OCI-LY7 (cell line): ENCODE measurements around the gene LGALS1. TPM values are rescaled to one million over a fixed set of nuclear protein-coding genes. Genes with fewer than 3 reads are reported as not detected.

Source experiments
- BruUV-seq: library from RNA; stranded (reverse); fragments of 400-500 nt; replicated peaks from 2 replicates; lab custom pipeline; 2021; lab: Mats Ljungman, UMichigan
- CTCF ChIA-PET: fragments of 300-600 bp; sonication (Branson Sonifier 250); formaldehyde crosslinking; loops from one replicate; lab custom pipeline; 2022; ENCODE audit warnings: antibody characterized with exemption; ENCODE audit not compliant: unreplicated experiment; lab: Charles Lee
- POLR2A ChIA-PET: fragments of 300-600 bp; sonication (Branson Sonifier 250); formaldehyde crosslinking; loops from one replicate; lab custom pipeline; 2022; ENCODE audit warnings: antibody characterized with exemption; lab: Charles Lee
- DNase-seq: peaks from one replicate; pipeline ENCODE4 v3.0.0-alpha.2; 2015; ENCODE audit warnings: low spot score
- H2AFZ ChIP-seq: fragments of 200-600 bp; sonication (generic), shearing (Covaris generic); 2 replicates; pipeline ENCODE4 v1.6.1; 2014; ENCODE audit warnings: mild to moderate bottlenecking, antibody characterized with exemption, low read length, moderate library complexity
- H3K27ac ChIP-seq: fragments of 200-600 bp; sonication (generic); 2 replicates; pipeline ENCODE4 v1.5.1; 2014; ENCODE audit warnings: mixed run types, low read depth, mild to moderate bottlenecking, moderate library complexity, low read length, inconsistent platforms; ENCODE audit not compliant: poor library complexity, severe bottlenecking
- H3K36me3 ChIP-seq: fragments of 200-600 bp; sonication (generic); 2 replicates; pipeline ENCODE4 v1.6.1; 2014; ENCODE audit warnings: mild to moderate bottlenecking, antibody characterized with exemption, low read length, moderate library complexity, mixed read lengths; ENCODE audit not compliant: insufficient read depth
- H3K4me1 ChIP-seq: fragments of 200-600 bp; sonication (generic); 2 replicates; pipeline ENCODE4 v1.5.1; 2014; ENCODE audit warnings: mild to moderate bottlenecking, low read length; ENCODE audit not compliant: insufficient read depth, poor library complexity, severe bottlenecking
- H3K4me2 ChIP-seq: fragments of 200-600 bp; sonication (generic); 2 replicates; pipeline ENCODE4 v1.6.1; 2014; ENCODE audit warnings: mild to moderate bottlenecking, low read length
- H3K4me3 ChIP-seq: fragments of 200-600 bp; sonication (generic); 2 replicates; pipeline ENCODE4 v1.5.1; 2014; ENCODE audit warnings: mild to moderate bottlenecking, low read depth, low read length; ENCODE audit not compliant: poor library complexity, severe bottlenecking
- H3K79me2 ChIP-seq: fragments of 200-600 bp; sonication (generic); 2 replicates; pipeline ENCODE4 v1.6.1; 2016; ENCODE audit warnings: low read depth, mild to moderate bottlenecking, low read length, moderate library complexity, mixed read lengths; ENCODE audit not compliant: insufficient read depth
- H3K9me2 ChIP-seq: fragments of 200-600 bp; sonication (generic); 2 replicates; pipeline ENCODE4 v1.6.1; 2016; ENCODE audit warnings: mild to moderate bottlenecking, low read length, mixed read lengths; ENCODE audit not compliant: insufficient read depth
- H3K9me3 ChIP-seq: fragments of 200-600 bp; sonication (generic); 2 replicates; pipeline ENCODE4 v1.6.1; 2014; ENCODE audit warnings: mild to moderate bottlenecking, mixed run types, low read length, mixed read lengths
- H4K20me1 ChIP-seq: fragments of 200-600 bp; sonication (generic); 2 replicates; pipeline ENCODE4 v1.6.1; 2014; ENCODE audit warnings: mild to moderate bottlenecking, antibody characterized with exemption, low read length, moderate library complexity, mixed read lengths; ENCODE audit not compliant: insufficient read depth
- EZH2phosphoT487 ChIP-seq: fragments of 200-600 bp; sonication (generic); IDR thresholded peaks from 2 replicates; pipeline ENCODE4 v1.6.1; 2018; ENCODE audit warnings: low read depth, borderline replicate concordance, mild to moderate bottlenecking, mixed run types, antibody characterized with exemption, low read length, moderate library complexity, mixed read lengths
- intact Hi-C: fragments of 100-400 bp; cut with micrococcal nuclease; formaldehyde crosslinking; loops from one replicate; pipeline ENCODE4 v1.10.0; 2022; ENCODE audit not compliant: unreplicated experiment
- total RNA-seq, 2 experiments: library from RNA; depleted of rRNA in 1 of 2; stranded (reverse); fragments of >200 nt in 1 of 2; shearing (Covaris generic) in 1 of 2; gene quantifications; 2 replicates each; pipeline ENCODE4 v1.2.3, GENCODE V29; 2014 to 2022
- TF ChIP-seq, protein P1 (sequence below): fragments of 200-600 bp; sonication (generic); conservative IDR thresholded peaks from 2 replicates; pipeline ENCODE4 v1.5.1; 2014; ENCODE audit warnings: mild to moderate bottlenecking, antibody characterized with exemption, low read length, moderate library complexity, mixed read lengths

LGALS1 gene
- total RNA-seq, 2 experiments from 2014 or later = 57.3 to 93.1 TPM

DNA sequence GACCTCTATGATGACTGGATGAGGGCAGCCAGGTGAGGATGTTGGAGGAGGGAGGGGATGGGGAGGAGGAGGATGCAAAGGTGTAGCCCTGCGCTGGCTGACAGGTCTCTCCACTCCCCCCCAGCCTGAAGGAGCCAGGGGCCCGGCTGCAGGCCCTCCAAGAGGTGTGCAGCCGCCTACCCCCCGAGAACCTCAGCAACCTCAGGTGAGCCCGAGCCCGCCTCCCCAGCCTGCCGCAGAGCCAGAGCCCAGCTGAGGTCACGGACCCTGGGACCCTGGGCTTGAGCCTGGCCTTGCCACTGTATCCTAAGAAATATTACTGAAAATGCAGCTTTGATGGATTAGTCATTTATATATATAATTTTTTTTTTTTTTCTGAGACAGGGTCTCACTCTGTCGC, 28.1 kb upstream of the LGALS1 start:
- POLR2A ChIA-PET = interaction anchor here (1.1 kb wide), 1 partner anchor 10 kb away, joined by 3 read pairs; no protein-coding TSS in a partner anchor
- CTCF ChIA-PET = no interaction called here
- no TSS peak for BruUV-seq
- no peak overlapping the region for H3K27ac ChIP-seq
- no peaks in the 10 kb centered on the region for H4K20me1 ChIP-seq
- no peaks in the 10 kb centered on the region for H3K79me2 ChIP-seq
- no peak for TF ChIP-seq EZH2phosphoT487
- TF ChIP-seq, protein P1, sequence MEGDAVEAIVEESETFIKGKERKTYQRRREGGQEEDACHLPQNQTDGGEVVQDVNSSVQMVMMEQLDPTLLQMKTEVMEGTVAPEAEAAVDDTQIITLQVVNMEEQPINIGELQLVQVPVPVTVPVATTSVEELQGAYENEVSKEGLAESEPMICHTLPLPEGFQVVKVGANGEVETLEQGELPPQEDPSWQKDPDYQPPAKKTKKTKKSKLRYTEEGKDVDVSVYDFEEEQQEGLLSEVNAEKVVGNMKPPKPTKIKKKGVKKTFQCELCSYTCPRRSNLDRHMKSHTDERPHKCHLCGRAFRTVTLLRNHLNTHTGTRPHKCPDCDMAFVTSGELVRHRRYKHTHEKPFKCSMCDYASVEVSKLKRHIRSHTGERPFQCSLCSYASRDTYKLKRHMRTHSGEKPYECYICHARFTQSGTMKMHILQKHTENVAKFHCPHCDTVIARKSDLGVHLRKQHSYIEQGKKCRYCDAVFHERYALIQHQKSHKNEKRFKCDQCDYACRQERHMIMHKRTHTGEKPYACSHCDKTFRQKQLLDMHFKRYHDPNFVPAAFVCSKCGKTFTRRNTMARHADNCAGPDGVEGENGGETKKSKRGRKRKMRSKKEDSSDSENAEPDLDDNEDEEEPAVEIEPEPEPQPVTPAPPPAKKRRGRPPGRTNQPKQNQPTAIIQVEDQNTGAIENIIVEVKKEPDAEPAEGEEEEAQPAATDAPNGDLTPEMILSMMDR = no peak
- DNase-seq = no peak
- intact Hi-C loops = no loop called here
- no peak overlapping the region for H3K4me2 ChIP-seq
- no peaks in the 10 kb centered on the region for H3K9me2 ChIP-seq
- no peak overlapping the region for H2AFZ ChIP-seq
- no peaks in the 10 kb centered on the region for H3K9me3 ChIP-seq
- H3K4me1 ChIP-seq = peaks cover 3% of the 10 kb centered on the region
- no peak overlapping the region for H3K4me3 ChIP-seq
- H3K36me3 ChIP-seq = peaks cover 47% of the 10 kb centered on the region

- Histone ChIP-seq H3K79me2 (no peaks in the 10 kb centered on the region), H3K4me2 (no peak overlapping the region), H4K20me1 (no peaks in the 10 kb centered on the region), H3K27ac (no peak overlapping the region), H3K4me3 (no peak overlapping the region), H3K9me3 (no peaks in the 10 kb centered on the region), H3K4me1 (peaks cover 3% of the 10 kb centered on the region), H3K9me2 (no peaks in the 10 kb centered on the region), H3K36me3 (peaks cover 44% of the 10 kb centered on the region), H2AFZ (no peak overlapping the region)
- POLR2A ChIA-PET = interaction anchor here (1.1 kb wide), 1 partner anchor 9 kb away, joined by 3 read pairs; no protein-coding TSS in a partner anchor
- intact Hi-C loops = no loop called here
- TF ChIP-seq, protein P1 = no peak
- no peak for TF ChIP-seq EZH2phosphoT487
- no TSS peak for BruUV-seq
- CTCF ChIA-PET = no interaction called here
- DNase-seq = no peak
Observed at GRCh38 chr22:37647928-37648327, 27.5 kb upstream of the LGALS1 start.

DNA sequence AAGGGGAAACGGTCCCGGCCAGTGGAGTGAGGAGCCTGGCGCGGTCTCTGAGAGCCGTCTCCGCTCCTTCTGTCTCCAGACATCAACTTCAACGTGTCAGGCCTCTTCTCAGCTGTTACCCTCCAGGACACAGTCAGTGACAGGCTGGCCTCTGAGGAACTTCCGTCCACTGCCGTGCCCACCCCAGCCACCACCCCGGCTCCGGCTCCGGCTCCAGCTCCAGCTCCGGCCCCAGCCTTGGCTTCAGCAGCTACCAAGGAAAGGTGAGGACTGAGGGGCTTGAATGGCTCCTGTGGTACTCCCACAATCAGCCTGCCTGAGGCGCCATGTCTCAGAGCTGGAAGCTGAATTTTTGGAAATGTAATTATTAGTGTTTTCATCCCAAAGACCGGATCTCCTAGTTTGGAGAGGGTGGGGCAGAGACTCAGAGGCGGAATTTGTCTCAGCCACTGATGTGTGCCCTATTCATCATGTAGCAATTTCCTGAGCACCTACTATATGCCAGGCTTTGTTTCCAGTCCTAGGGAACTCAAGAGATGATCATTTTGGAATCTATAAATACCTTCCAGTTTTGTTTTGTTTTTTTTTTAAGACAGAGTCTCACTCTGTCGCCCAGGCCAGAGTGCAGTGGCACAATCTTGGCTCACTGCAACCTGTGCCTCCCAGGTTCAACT, 24.8 kb upstream of the LGALS1 start:
- CTCF ChIA-PET = no interaction called here
- BruUV-seq = no TSS peak
- Histone ChIP-seq H3K4me2 (no peak overlapping the region), H3K9me2 (no peaks in the 10 kb centered on the region), H2AFZ (no peak overlapping the region), H3K79me2 (no peaks in the 10 kb centered on the region), H3K4me1 (no peaks in the 10 kb centered on the region), H4K20me1 (no peaks in the 10 kb centered on the region), H3K4me3 (no peak overlapping the region), H3K9me3 (no peaks in the 10 kb centered on the region), H3K27ac (no peak overlapping the region), H3K36me3 (peaks cover 36% of the 10 kb centered on the region)
- TF ChIP-seq, protein P1 = no peak
- POLR2A ChIA-PET = no interaction called here
- intact Hi-C loops = no loop called here
- no peak for DNase-seq
